Caco-2 (cell line): ENCODE data around the gene IGSF21. TPM values are rescaled to one million over a fixed set of nuclear protein-coding genes. Genes with fewer than 3 reads are reported as not detected.

Experiments used
- BruUV-seq: library from RNA; stranded (reverse); fragments of 400-500 nt; replicated peaks from 2 replicates; lab custom pipeline; 2021; lab: Mats Ljungman, UMichigan
- CTCF ChIA-PET: fragments of 300-600 bp; sonication (Branson Sonifier 250); formaldehyde crosslinking; loops from one replicate; lab custom pipeline; 2022; ENCODE audit warnings: antibody characterized with exemption; lab: Charles Lee
- POLR2A ChIA-PET: fragments of 300-600 bp; sonication (Branson Sonifier 250); formaldehyde crosslinking; loops from one replicate; lab custom pipeline; 2022; ENCODE audit warnings: antibody characterized with exemption; lab: Charles Lee
- DNase-seq, 2 experiments: peaks; one replicate each; pipeline versions ENCODE4 v3.0.0 to v3.0.0-alpha.2; 2020 to 2022
- H3K27me3 ChIP-seq: replicated peaks from 2 replicates; pipeline ENCODE4 v1.6.0; 2011; ENCODE audit warnings: low read length; ENCODE audit not compliant: control insufficient read depth, insufficient read depth
- H3K36me3 ChIP-seq: 2 replicates; pipeline ENCODE4 v1.5.1; 2011; ENCODE audit warnings: low read length; ENCODE audit not compliant: control insufficient read depth, insufficient read depth
- H3K4me1 ChIP-seq: fragments of 250-450 bp; sonication (Bioruptor Pico); 2 replicates; pipeline ENCODE4 v1.5.1; 2020; ENCODE audit warnings: mild to moderate bottlenecking
- H3K4me3 ChIP-seq: 2 replicates; pipeline ENCODE4 v1.5.1; 2011; ENCODE audit warnings: low read depth, mild to moderate bottlenecking, control low read depth, low read length
- H3K9me3 ChIP-seq: fragments of 250-450 bp; sonication (Bioruptor Pico); 2 replicates; pipeline ENCODE4 v1.5.1; 2020; ENCODE audit warnings: mild to moderate bottlenecking, moderate library complexity
- H3K27ac Mint-ChIP-seq: one replicate; pipeline ENCODE4 v1.8.0; 2022; ENCODE audit warnings: mixed read lengths; ENCODE audit not compliant: unreplicated experiment
- H3K27me3 Mint-ChIP-seq: one replicate; pipeline ENCODE4 v1.8.0; 2022; ENCODE audit warnings: mixed read lengths; ENCODE audit not compliant: insufficient read depth, unreplicated experiment
- H3K36me3 Mint-ChIP-seq: one replicate; pipeline ENCODE4 v1.8.0; 2022; ENCODE audit warnings: mild to moderate bottlenecking, mixed read lengths; ENCODE audit not compliant: insufficient read depth, unreplicated experiment
- H3K4me1 Mint-ChIP-seq: one replicate; pipeline ENCODE4 v1.8.0; 2022; ENCODE audit warnings: low read depth, mixed read lengths; ENCODE audit not compliant: unreplicated experiment
- H3K4me3 Mint-ChIP-seq: one replicate; pipeline ENCODE4 v1.8.0; 2022; ENCODE audit warnings: mild to moderate bottlenecking, moderate library complexity, mixed read lengths; ENCODE audit not compliant: unreplicated experiment
- H3K9me3 Mint-ChIP-seq: one replicate; pipeline ENCODE4 v1.8.0; 2022; ENCODE audit warnings: mixed read lengths; ENCODE audit not compliant: unreplicated experiment
- CTCF ChIP-seq, 2 experiments: fragments of 200-600 bp in 1 of 2; IDR thresholded peaks; 1 replicate in 1 of 2; 2 replicates in 1 of 2; pipeline versions ENCODE4 v1.5.1 to v1.8.0; 2011 to 2022; ENCODE audit warnings: antibody characterized with exemption in 1 of 2, control low read depth in 1 of 2, inconsistent platforms in 1 of 2, low read depth in 1 of 2, low read length in 1 of 2, mild to moderate bottlenecking in 1 of 2, moderate library complexity in 1 of 2; ENCODE audit not compliant: insufficient read depth in 1 of 2, severe bottlenecking in 1 of 2, unreplicated experiment in 1 of 2
- intact Hi-C: fragments of 100-400 bp; cut with micrococcal nuclease; formaldehyde crosslinking; loops from one replicate; pipeline ENCODE4 v1.10.0; 2022; ENCODE audit not compliant: unreplicated experiment
- total RNA-seq: library from RNA; stranded (reverse); gene quantifications from 2 replicates; pipeline ENCODE4 v1.2.3, GENCODE V29; 2022

Gene IGSF21
- total RNA-seq, 1 experiment from 2014 or later: not detected

- TF ChIP-seq CTCF (IDR thresholded peaks at IDR 0.05; ENCODE audit: insufficient read depth in 1 of 2, low read depth in 1 of 2, low read length in 1 of 2, severe bottlenecking in 1 of 2, unreplicated experiment in 1 of 2): no peak
- H3K27me3 ChIP-seq: no peaks in the 10 kb centered on the region
- H3K9me3 ChIP-seq: no peaks in the 10 kb centered on the region
- CTCF ChIA-PET: no interaction called here
- Mint-ChIP-seq H3K27ac (no peak overlapping the region), H3K4me3 (no peak overlapping the region), H3K4me1 (peaks cover 6% of the 10 kb centered on the region), H3K36me3 (no peaks in the 10 kb centered on the region), H3K9me3 (no peaks in the 10 kb centered on the region), H3K27me3 (peaks cover 10% of the 10 kb centered on the region)
- DNase-seq: no peak
- POLR2A ChIA-PET: no interaction called here
- intact Hi-C loops: loop anchor here (10.0 kb wide), 1 partner anchor 168 kb away; no protein-coding TSS in a partner anchor
- H3K4me1 ChIP-seq: no peaks in the 10 kb centered on the region
- no TSS peak for BruUV-seq
- no peak overlapping the region for H3K4me3 ChIP-seq
- H3K36me3 ChIP-seq: no peaks in the 10 kb centered on the region
These were observed 14.4 kb upstream of the IGSF21 start for GRCh38 chr1:18093193-18093592.

GRCh38 chr1:18093646-18094045 lies 14.0 kb upstream of the IGSF21 start:
- no peak for TF ChIP-seq CTCF (IDR thresholded peaks at IDR 0.05; ENCODE audit: insufficient read depth in 1 of 2, low read depth in 1 of 2, low read length in 1 of 2, severe bottlenecking in 1 of 2, unreplicated experiment in 1 of 2)
- POLR2A ChIA-PET: no interaction called here
- H3K9me3 Mint-ChIP-seq: no peaks in the 10 kb centered on the region
- H3K27me3 Mint-ChIP-seq: peaks cover 10% of the 10 kb centered on the region
- no peaks in the 10 kb centered on the region for H3K9me3 ChIP-seq
- peaks cover 6% of the 10 kb centered on the region for H3K4me1 Mint-ChIP-seq
- no peak overlapping the region for H3K27ac Mint-ChIP-seq
- DNase-seq: no peak
- CTCF ChIA-PET: no interaction called here
- H3K36me3 Mint-ChIP-seq: no peaks in the 10 kb centered on the region
- no peaks in the 10 kb centered on the region for H3K36me3 ChIP-seq
- H3K4me3 ChIP-seq: no peak overlapping the region
- no peaks in the 10 kb centered on the region for H3K4me1 ChIP-seq
- no peak overlapping the region for H3K4me3 Mint-ChIP-seq
- no TSS peak for BruUV-seq
- intact Hi-C loops: loop anchor here (10.0 kb wide), 1 partner anchor 169 kb away; no protein-coding TSS in a partner anchor
- H3K27me3 ChIP-seq: no peaks in the 10 kb centered on the region

GRCh38 chr1:18094096-18094495 lies 13.5 kb upstream of the IGSF21 start:
- H3K4me3 ChIP-seq: no peak overlapping the region
- H3K4me1 ChIP-seq: no peaks in the 10 kb centered on the region
- H3K4me3 Mint-ChIP-seq: no peak overlapping the region
- ChIA-PET CTCF (no interaction called here), POLR2A (no interaction called here)
- no peaks in the 10 kb centered on the region for H3K9me3 ChIP-seq
- H3K9me3 Mint-ChIP-seq: no peaks in the 10 kb centered on the region
- H3K36me3 ChIP-seq: no peaks in the 10 kb centered on the region
- no peak for DNase-seq
- no peak overlapping the region for H3K27ac Mint-ChIP-seq
- peaks cover 6% of the 10 kb centered on the region for H3K4me1 Mint-ChIP-seq
- H3K27me3 ChIP-seq: no peaks in the 10 kb centered on the region
- no TSS peak for BruUV-seq
- H3K27me3 Mint-ChIP-seq: peaks cover 12% of the 10 kb centered on the region
- H3K36me3 Mint-ChIP-seq: no peaks in the 10 kb centered on the region
- TF ChIP-seq CTCF (IDR thresholded peaks at IDR 0.05; ENCODE audit: insufficient read depth in 1 of 2, low read depth in 1 of 2, low read length in 1 of 2, severe bottlenecking in 1 of 2, unreplicated experiment in 1 of 2): no peak
- intact Hi-C loops: loop anchor here (10.0 kb wide), 1 partner anchor 169 kb away; no protein-coding TSS in a partner anchor
